Activated CD4-positive, alpha-beta memory T cell treated with anti-CD3 and anti-CD28 coated beads for 36 hours (primary cell): ENCODE results near the gene DOK3. TPM values are rescaled to one million over a fixed set of nuclear protein-coding genes. Genes with fewer than 3 reads are reported as not detected.

ENCODE experiments used
- CTCF ChIA-PET: fragments of 350-600 bp; sonication (Branson Sonifier 250); formaldehyde crosslinking; loops from one replicate; lab custom pipeline; 2021; ENCODE audit warnings: antibody characterized with exemption, inconsistent platforms; lab: Charles Lee
- POLR2A ChIA-PET: fragments of 350-600 bp; sonication (Branson Sonifier 250); formaldehyde crosslinking; loops from one replicate; lab custom pipeline; 2021; ENCODE audit warnings: antibody characterized with exemption; lab: Charles Lee
- DNase-seq: peaks from one replicate; pipeline ENCODE4 v3.0.0-alpha.2; 2020
- H3K27ac Mint-ChIP-seq: one replicate; pipeline ENCODE4 v1.8.0; 2021; ENCODE audit warnings: mixed read lengths
- H3K27me3 Mint-ChIP-seq: one replicate; pipeline ENCODE4 v1.8.0; 2021; ENCODE audit warnings: mixed read lengths
- H3K36me3 Mint-ChIP-seq: one replicate; pipeline ENCODE4 v1.8.0; 2021; ENCODE audit warnings: mixed read lengths
- H3K4me1 Mint-ChIP-seq: one replicate; pipeline ENCODE4 v1.8.0; 2021; ENCODE audit warnings: low read depth, mixed read lengths
- H3K4me3 Mint-ChIP-seq: one replicate; pipeline ENCODE4 v1.8.0; 2021; ENCODE audit warnings: mild to moderate bottlenecking, mixed read lengths
- H3K9me3 Mint-ChIP-seq: one replicate; pipeline ENCODE4 v1.8.0; 2021; ENCODE audit warnings: mixed read lengths
- intact Hi-C: fragments of 100-400 bp; cut with micrococcal nuclease; formaldehyde crosslinking; loops from one replicate; pipeline ENCODE4 v1.15.1; 2023
- total RNA-seq, 2 experiments: library from RNA; stranded (reverse); gene quantifications; one replicate each; pipeline ENCODE4 v1.2.3, GENCODE V29; 2021

Gene DOK3
- total RNA-seq, 2 experiments from 2014 or later = 0.52 to 1.3 TPM

DNA sequence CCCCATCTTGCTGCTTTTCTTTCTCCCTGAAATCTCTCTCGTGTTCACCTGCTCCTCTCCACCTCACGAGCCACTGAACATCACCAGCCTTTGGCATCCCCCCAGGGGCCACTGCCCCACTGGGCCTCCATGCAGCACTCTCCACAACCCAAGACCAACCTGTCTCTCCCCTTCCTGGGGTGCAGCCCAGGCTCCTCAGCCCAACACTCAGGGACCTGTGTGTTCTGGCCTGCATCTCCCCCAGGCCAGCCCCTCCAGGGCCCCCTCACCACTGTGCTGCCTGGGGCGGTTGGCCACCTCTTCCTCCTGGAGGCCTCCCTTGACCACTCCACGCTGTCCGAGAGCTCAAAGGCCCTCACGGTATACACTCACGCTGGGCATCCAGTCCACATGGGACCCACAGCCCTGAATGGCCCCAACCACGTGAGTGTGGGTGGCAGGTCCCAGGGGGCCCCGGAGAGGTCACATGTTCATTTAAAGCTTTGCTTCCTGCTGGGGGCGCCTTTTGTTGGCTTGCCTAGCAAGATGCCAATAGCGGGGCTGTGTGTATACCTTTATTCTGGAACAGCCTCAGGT is 453 bp upstream of the DOK3 start:
- H3K4me3 Mint-ChIP-seq = no peak overlapping the region
- intact Hi-C loops = loop anchor here (10.0 kb wide), 1 partner anchor 85 kb away; the partner anchor contains the start of gene TMED9
- CTCF ChIA-PET = interaction anchor here (3.2 kb wide), 1 partner anchor 9 kb away, joined by 12 read pairs; no protein-coding TSS in a partner anchor

DNA sequence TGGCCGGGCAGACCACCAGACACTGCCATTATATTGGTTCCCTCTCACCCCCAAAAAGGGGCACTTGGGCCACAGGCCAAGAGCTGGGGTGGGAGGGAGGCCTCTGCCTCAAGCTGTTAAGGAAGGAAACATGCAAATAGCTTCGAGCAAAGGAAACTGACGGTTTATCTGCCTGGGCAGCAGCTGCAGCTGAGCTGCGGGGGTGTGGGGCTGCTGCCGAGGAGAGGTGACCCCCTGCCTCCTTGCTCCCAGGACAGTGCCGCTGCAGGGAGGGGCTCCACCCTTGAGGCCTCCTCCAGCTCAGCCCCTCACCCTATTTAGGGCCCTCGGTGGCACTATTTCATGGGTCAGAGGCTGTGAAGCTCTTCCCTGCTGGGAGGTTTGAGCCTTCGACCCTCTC is 789 bp downstream of the DOK3 start:
- no peak for DNase-seq
- Mint-ChIP-seq H3K9me3 (no peaks in the 10 kb centered on the region), H3K4me1 (no peaks in the 10 kb centered on the region), H3K36me3 (peaks cover 24% of the 10 kb centered on the region), H3K4me3 (no peak overlapping the region), H3K27me3 (no peaks in the 10 kb centered on the region), H3K27ac (no peak overlapping the region)
- ChIA-PET CTCF (interaction anchor here (0.6 to 3.2 kb wide), 5 partner anchors 8 to 898 kb away, joined by 3 to 12 read pairs (median 4); no protein-coding TSS in a partner anchor), POLR2A (no interaction called here)
- intact Hi-C loops = no loop called here

More for the DNA sequence above, 453 bp upstream of the DOK3 start:
- POLR2A ChIA-PET = no interaction called here
- peaks cover 5% of the 10 kb centered on the region for H3K4me1 Mint-ChIP-seq
- H3K27ac Mint-ChIP-seq = no peak overlapping the region
- H3K36me3 Mint-ChIP-seq = peaks cover 31% of the 10 kb centered on the region
- DNase-seq = no peak
- no peaks in the 10 kb centered on the region for H3K9me3 Mint-ChIP-seq
- H3K27me3 Mint-ChIP-seq = no peaks in the 10 kb centered on the region

DNA sequence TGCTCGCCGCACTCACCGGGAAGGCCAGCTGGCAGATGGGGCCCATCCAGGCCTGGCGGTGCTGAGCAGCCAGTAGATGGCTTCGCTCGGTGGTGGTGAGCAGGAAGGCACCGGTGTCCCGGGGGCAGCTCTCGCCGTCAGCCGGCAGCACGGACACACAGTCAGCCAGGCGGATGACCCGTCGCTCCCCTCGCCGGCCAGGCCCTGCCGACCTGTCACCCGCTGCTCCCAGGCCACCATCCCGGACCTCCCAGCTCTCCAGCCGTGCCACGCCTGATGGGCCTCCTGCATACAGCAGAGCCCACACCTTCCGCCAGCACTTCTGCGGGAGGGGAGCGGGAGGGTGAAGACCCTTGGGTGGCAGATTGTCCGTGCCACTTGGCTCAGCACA is 1.4 kb downstream of the DOK3 start:
- H3K4me3 Mint-ChIP-seq = no peak overlapping the region
- no peaks in the 10 kb centered on the region for H3K4me1 Mint-ChIP-seq
- H3K36me3 Mint-ChIP-seq = peaks cover 19% of the 10 kb centered on the region
- H3K9me3 Mint-ChIP-seq = no peaks in the 10 kb centered on the region
- no peak for DNase-seq
- H3K27me3 Mint-ChIP-seq = no peaks in the 10 kb centered on the region
- no peak overlapping the region for H3K27ac Mint-ChIP-seq
- intact Hi-C loops = no loop called here
- CTCF ChIA-PET = interaction anchor here (0.6 to 2.3 kb wide), 4 partner anchors 104 to 897 kb away, joined by 3 to 9 read pairs (median 4); no protein-coding TSS in a partner anchor
- POLR2A ChIA-PET = no interaction called here

GRCh38 chr5:177507596-177508220 is 1.9 kb downstream of the DOK3 start:
- Mint-ChIP-seq H3K36me3 (peaks cover 14% of the 10 kb centered on the region), H3K27ac (no peak overlapping the region)
- intact Hi-C loops = no loop called here

GRCh38 chr5:177507165-177507564 is 2.5 kb downstream of the DOK3 start:
- ChIA-PET POLR2A (no interaction called here), CTCF (interaction anchor here (2.3 kb wide), 1 partner anchor 118 kb away, joined by 9 read pairs; no protein-coding TSS in a partner anchor)
- Mint-ChIP-seq H3K27ac (no peak overlapping the region), H3K4me1 (no peaks in the 10 kb centered on the region), H3K4me3 (no peak overlapping the region), H3K9me3 (no peaks in the 10 kb centered on the region), H3K36me3 (peaks cover 11% of the 10 kb centered on the region), H3K27me3 (no peaks in the 10 kb centered on the region)
- no peak for DNase-seq
- intact Hi-C loops = no loop called here

More at GRCh38 chr5:177507596-177508220, 1.9 kb downstream of the DOK3 start:
- Mint-ChIP-seq H3K9me3 (no peaks in the 10 kb centered on the region), H3K27me3 (no peaks in the 10 kb centered on the region), H3K4me1 (no peaks in the 10 kb centered on the region), H3K4me3 (no peak overlapping the region)
- CTCF ChIA-PET = interaction anchor here (1.4 to 2.3 kb wide), 2 partner anchors 118 to 198 kb away, joined by 4 to 9 read pairs; no protein-coding TSS in a partner anchor
- DNase-seq = no peak
- POLR2A ChIA-PET = no interaction called here

DNA sequence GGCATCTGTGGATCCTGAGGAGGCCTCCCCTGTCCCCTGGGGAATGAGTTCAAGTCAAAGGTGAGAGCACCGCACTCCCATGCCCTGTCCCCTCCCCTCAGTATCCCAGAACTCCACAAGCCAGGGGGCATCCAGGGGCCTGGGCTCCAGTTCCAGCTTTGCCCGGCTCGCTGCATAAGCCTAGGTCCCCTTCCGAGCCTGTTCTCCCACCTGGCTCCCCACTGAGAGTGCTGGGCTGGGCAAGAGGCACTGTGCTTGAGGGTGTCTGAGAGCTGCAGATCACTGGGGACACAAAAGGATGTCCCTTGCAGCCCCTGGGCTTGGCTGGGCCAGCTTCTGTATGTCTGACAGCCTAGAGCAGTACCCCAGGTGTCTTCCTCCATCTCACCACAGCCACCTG is 4.6 kb downstream of the DOK3 start:
- H3K4me3 Mint-ChIP-seq = no peak overlapping the region
- ChIA-PET POLR2A (interaction anchor here (0.6 kb wide), 1 partner anchor 725 kb away, joined by 5 read pairs; no protein-coding TSS in a partner anchor), CTCF (interaction anchor here (0.9 kb wide), 1 partner anchor 101 kb away, joined by 3 read pairs; no protein-coding TSS in a partner anchor)
- intact Hi-C loops = no loop called here
- peaks cover 2% of the 10 kb centered on the region for H3K4me1 Mint-ChIP-seq
- no peaks in the 10 kb centered on the region for H3K36me3 Mint-ChIP-seq
- DNase-seq = no peak
- no peaks in the 10 kb centered on the region for H3K9me3 Mint-ChIP-seq
- H3K27ac Mint-ChIP-seq = no peak overlapping the region
- no peaks in the 10 kb centered on the region for H3K27me3 Mint-ChIP-seq

DNA sequence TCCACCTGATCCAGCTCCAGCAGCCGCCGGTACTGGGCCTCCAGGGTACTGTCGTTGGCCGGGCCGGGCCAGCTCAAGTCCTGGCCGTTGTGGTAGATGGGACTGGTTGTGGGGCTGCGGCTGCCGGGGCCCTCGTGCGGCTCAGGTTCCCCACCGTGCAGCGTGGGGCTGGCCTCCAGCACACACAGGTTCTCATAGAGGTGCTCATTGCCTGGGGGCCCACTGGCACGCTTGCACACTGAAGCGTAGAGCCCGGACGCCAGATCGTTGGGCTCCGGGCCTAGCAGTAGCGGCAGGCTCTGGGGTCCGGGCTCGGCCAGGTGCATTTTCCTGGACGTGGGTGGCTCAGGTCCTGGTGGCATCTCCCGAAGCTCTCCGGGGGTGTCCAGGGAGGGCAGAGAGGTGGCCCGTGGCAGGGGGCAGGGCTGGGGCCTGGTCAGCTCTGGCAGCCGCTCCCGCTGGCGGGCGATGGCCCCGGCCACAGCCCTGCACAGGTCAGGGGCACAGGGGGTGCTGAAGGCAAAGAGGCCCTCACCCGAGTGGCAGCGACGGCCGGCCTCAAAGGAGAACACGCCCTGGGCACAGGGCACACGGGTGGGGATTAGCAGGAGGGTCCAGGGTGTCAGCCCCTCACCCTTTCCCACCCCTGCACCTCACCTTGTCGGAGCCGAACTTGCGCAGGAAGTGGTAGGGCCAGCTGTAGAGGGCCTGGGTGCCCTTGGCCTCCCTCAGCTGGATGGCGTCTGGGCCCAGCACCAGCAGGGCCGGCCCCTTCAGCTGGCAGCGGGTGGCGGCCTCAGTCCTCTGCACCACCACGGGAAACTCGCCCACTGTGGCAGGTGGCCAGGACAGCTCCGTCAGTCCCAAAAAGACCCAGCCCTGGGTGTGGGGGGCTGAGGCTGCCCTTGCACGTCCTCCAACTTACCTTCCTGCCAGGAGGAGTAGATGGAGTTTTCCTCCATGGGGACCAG is 5.3 kb downstream of the DOK3 start:
- Mint-ChIP-seq H3K36me3 (no peaks in the 10 kb centered on the region), H3K27me3 (no peaks in the 10 kb centered on the region), H3K4me1 (peaks cover 2% of the 10 kb centered on the region), H3K4me3 (no peak overlapping the region), H3K27ac (no peak overlapping the region), H3K9me3 (no peaks in the 10 kb centered on the region)
- intact Hi-C loops = no loop called here
- CTCF ChIA-PET = interaction anchor here (0.9 to 5.4 kb wide), 4 partner anchors 49 to 114 kb away, joined by 3 to 67 read pairs (median 32); partner anchors contain the start of gene PFN3
- DNase-seq = no peak
- POLR2A ChIA-PET = interaction anchor here (0.6 kb wide), 1 partner anchor 726 kb away, joined by 5 read pairs; no protein-coding TSS in a partner anchor

GRCh38 chr5:177503351-177504085 is 6.1 kb downstream of the DOK3 start:
- ChIA-PET CTCF (interaction anchor here (0.5 to 5.4 kb wide), 9 partner anchors 11 to 589 kb away, joined by 3 to 67 read pairs (median 6); partner anchors contain the start of genes DDX41 and PFN3), POLR2A (no interaction called here)
- Mint-ChIP-seq H3K27me3 (peaks cover 4% of the 10 kb centered on the region), H3K4me3 (no peak overlapping the region), H3K4me1 (peaks cover 5% of the 10 kb centered on the region), H3K36me3 (no peaks in the 10 kb centered on the region), H3K27ac (no peak overlapping the region), H3K9me3 (no peaks in the 10 kb centered on the region)
- intact Hi-C loops = no loop called here
- no peak for DNase-seq

DNA sequence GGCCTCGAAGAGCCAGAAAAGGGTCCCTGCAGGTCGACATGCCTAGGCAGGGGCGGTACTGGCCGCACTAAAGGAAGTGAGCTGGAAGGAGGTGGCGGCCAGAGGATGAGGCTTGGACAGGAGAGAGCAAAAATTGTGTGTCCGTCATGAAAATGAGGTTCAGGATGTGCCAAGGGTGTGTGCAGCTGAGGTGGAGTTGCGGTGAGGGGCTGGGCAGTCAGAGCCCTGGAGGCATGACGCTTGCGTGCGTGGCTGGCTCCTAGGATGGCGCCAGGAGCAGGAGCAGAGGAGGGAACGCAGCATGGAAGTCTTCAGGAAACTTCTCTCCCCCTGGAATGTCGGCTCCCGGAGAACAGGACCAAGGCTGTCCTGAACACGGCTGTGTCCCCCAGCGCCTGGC is 6.7 kb downstream of the DOK3 start:
- Mint-ChIP-seq H3K27me3 (peaks cover 8% of the 10 kb centered on the region), H3K27ac (no peak overlapping the region), H3K4me3 (no peak overlapping the region), H3K4me1 (peaks cover 9% of the 10 kb centered on the region), H3K9me3 (no peaks in the 10 kb centered on the region), H3K36me3 (no peaks in the 10 kb centered on the region)
- intact Hi-C loops = no loop called here
- ChIA-PET POLR2A (no interaction called here), CTCF (interaction anchor here (0.5 to 5.4 kb wide), 12 partner anchors 10 to 590 kb away, joined by 3 to 67 read pairs (median 10); partner anchors contain the start of genes DDX41 and PFN3)
- DNase-seq = no peak

GRCh38 chr5:177501874-177502678 is 7.5 kb downstream of the DOK3 start:
- H3K27ac Mint-ChIP-seq = no peak overlapping the region
- POLR2A ChIA-PET = interaction anchor here (1.0 to 1.3 kb wide), 3 partner anchors 47 to 192 kb away, joined by 3 to 4 read pairs (median 3); no protein-coding TSS in a partner anchor
- H3K4me3 Mint-ChIP-seq = no peak overlapping the region
- intact Hi-C loops = no loop called here
- CTCF ChIA-PET = interaction anchor here (0.6 to 5.4 kb wide), 33 partner anchors 8 to 482 kb away, joined by 3 to 67 read pairs (median 4); partner anchors contain the start of genes DDX41, DOK3 and PFN3
- peaks cover 8% of the 10 kb centered on the region for H3K27me3 Mint-ChIP-seq
- peaks cover 12% of the 10 kb centered on the region for H3K4me1 Mint-ChIP-seq
- H3K36me3 Mint-ChIP-seq = no peaks in the 10 kb centered on the region
- no peak for DNase-seq
- H3K9me3 Mint-ChIP-seq = no peaks in the 10 kb centered on the region
